Measurements from ENCODE around the gene MED13L.

Gene MED13L

DNA sequence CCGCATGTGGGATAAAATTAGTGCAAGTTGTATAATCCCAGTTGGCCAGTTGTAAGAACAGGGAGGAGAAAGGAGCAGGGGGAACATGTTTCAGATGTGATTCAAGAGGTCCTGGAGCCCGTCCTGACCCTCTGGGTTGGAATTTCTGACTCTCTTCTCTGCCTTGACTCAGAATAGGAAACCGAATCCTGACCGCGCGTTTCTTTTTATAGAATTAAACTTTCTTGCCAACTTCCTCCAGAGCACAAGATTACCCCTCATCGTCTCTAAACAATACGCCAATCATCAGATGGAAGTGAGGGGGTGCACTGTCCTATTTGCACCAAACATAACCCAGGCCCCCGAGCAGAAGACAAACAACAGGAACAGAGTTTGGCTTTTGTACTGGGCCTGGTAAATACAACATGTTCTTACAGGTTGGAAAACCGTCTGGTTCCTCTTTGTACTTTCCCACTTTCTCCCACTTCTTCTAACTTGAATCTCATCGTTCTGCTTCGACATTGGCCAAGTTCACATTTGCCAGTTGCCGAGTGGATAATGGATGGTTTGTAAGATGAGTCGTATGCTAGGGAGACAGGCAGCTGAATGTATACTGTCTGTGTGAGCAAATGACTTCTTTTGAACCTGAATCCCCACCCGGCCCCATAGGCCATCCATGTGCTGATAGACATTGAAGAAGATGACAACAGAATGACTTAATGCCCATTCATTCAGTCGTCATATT is 42.6 kb upstream of the MED13L start:
- no peaks in the 10 kb centered on the region for H3K36me3 ChIP-seq (ENCODE audit: control insufficient read depth in 4 of 4, insufficient read depth in 4 of 4, low read length in 3 of 4)
- H3K9me3 ChIP-seq (ENCODE audit: control extremely low read depth in 1 of 5, control insufficient read depth in 4 of 5, insufficient read depth in 2 of 5, low read depth in 1 of 5, low read length in 4 of 5), result no peaks in the 10 kb centered on the region
- WGBS (ENCODE audit: insufficient coverage), result 18% methylated on average over 10 of the region's 16 CpGs
- H3K27ac ChIP-seq (ENCODE audit: insufficient read depth in 1 of 2, low read depth in 1 of 2, low read length in 2 of 2, poor library complexity in 1 of 2, severe bottlenecking in 2 of 2), result peak overlapping the region in 1 of 2 experiments; percentile 60
- ChIA-PET CTCF (no interaction called here), POLR2A (interaction anchor here (0.6 to 0.7 kb wide), 3 partner anchors 17 to 42 kb away, joined by 3 to 5 read pairs (median 4); no protein-coding TSS in a partner anchor)
- peak overlapping the region in 6 of 7 experiments; percentile 5 to 59 (median 34) for H3K4me3 ChIP-seq (ENCODE audit: control insufficient read depth in 1 of 7, extremely low read depth in 1 of 7, insufficient read depth in 4 of 7, low read depth in 2 of 7, low read length in 6 of 7)
- peaks cover 18 to 49% (median 38%) of the 10 kb centered on the region in 4 experiments for H3K4me1 ChIP-seq (ENCODE audit: control extremely low read depth in 1 of 4, control insufficient read depth in 4 of 4, insufficient read depth in 4 of 4, low read length in 3 of 4)
- H3K27me3 ChIP-seq (replicated peaks in 2 of 5; ENCODE audit: control insufficient read depth in 4 of 5, insufficient read depth in 5 of 5, low read length in 4 of 5), result no peaks in the 10 kb centered on the region
- DNase-seq, result peak; percentile 28 to 82 (median 78)

DNA sequence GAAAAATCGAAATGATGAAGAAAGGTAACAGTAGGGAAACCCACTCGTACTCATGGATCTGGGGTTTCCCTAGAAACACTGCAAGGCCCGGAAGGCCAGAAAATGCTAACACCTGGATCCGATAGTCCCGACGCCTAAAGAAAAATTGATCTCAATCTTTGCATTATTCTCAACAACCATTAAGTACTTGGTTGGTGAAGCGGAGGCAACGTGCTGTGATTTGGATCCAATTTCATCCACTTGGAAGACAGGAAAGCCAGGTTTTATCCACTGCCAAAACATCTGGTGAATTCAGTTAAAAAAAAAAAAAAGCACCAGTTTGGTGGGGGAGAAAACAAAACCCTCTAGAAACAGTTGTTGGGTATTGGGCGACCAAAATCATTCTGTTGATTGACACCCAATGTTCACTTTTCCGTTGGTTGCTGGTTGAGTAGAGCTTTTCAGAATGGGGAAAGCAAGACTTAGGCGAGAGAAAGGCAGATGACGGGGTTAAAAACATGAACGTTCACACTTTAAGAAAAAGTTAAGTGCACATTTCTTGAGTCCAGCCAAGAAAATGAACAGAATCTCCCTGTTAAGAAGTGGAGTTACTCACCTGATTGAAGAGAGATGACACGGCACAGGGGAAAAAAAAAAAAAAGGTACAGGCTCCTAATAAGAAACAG is 41.9 kb upstream of the MED13L start:
- Histone ChIP-seq H3K27ac (ENCODE audit: insufficient read depth in 1 of 2, low read depth in 1 of 2, low read length in 2 of 2, poor library complexity in 1 of 2, severe bottlenecking in 2 of 2) (peak overlapping the region in 1 of 2 experiments; percentile 60), H3K4me1 (ENCODE audit: control extremely low read depth in 1 of 4, control insufficient read depth in 4 of 4, insufficient read depth in 4 of 4, low read length in 3 of 4) (peaks cover 14 to 48% (median 37%) of the 10 kb centered on the region in 4 experiments), H3K4me3 (ENCODE audit: control insufficient read depth in 1 of 7, extremely low read depth in 1 of 7, insufficient read depth in 4 of 7, low read depth in 2 of 7, low read length in 6 of 7) (peak overlapping the region in 6 of 7 experiments; percentile 5 to 59 (median 34)), H3K36me3 (ENCODE audit: control insufficient read depth in 4 of 4, insufficient read depth in 4 of 4, low read length in 3 of 4) (no peaks in the 10 kb centered on the region), H3K9me3 (ENCODE audit: control extremely low read depth in 1 of 5, control insufficient read depth in 4 of 5, insufficient read depth in 2 of 5, low read depth in 1 of 5, low read length in 4 of 5) (no peaks in the 10 kb centered on the region), H3K27me3 (replicated peaks in 2 of 5; ENCODE audit: control insufficient read depth in 4 of 5, insufficient read depth in 5 of 5, low read length in 4 of 5) (no peaks in the 10 kb centered on the region)
- 63% methylated on average over 13 of the region's 14 CpGs for WGBS (ENCODE audit: insufficient coverage)
- DNase-seq, result peak in 2 of 3 donors; percentile 39 to 54
- CTCF ChIA-PET, result no interaction called here
- POLR2A ChIA-PET, result interaction anchor here (0.6 to 0.7 kb wide), 2 partner anchors 32 to 41 kb away, joined by 4 to 5 read pairs; no protein-coding TSS in a partner anchor

DNA sequence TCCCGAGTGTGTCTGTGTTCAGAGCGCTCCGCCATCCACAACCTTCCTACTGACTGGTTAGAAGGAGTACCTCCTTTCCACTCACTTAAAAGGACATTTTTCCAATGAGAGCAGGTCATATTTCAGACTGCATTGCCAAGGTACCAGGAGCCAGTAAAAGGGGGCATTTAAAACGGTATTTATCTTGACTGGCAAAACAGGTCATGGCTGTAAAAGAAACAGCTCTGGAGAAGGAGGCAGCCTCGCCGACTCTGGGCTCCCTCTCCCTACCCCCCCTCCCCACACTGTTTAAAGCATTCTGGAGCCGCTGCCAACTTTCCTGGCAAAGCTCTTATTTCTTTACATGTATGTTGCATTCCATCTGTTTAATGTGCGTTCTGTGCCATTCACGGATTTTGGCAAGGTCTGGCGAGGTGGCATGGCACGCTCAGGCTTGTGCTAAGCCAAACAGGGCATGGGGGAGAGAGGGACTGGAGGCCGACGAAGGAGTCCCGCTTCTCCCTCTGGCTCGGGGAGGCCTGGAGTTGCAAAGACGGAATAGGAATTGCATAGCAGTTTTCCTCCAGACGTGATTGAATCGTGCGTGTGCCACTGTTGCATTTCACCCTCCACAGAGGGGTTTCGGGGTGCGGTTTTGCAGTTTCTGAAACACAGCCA is 41.2 kb upstream of the MED13L start:
- H3K4me1 ChIP-seq (ENCODE audit: control extremely low read depth in 1 of 4, control insufficient read depth in 4 of 4, insufficient read depth in 4 of 4, low read length in 3 of 4), result peaks cover 14 to 50% (median 40%) of the 10 kb centered on the region in 4 experiments
- ChIA-PET CTCF (interaction anchor here (1.7 kb wide), 1 partner anchor 36 kb away, joined by 5 read pairs; no protein-coding TSS in a partner anchor), POLR2A (no interaction called here)
- H3K27ac ChIP-seq (ENCODE audit: insufficient read depth in 1 of 2, low read depth in 1 of 2, low read length in 2 of 2, poor library complexity in 1 of 2, severe bottlenecking in 2 of 2), result no peak overlapping the region
- H3K27me3 ChIP-seq (replicated peaks in 2 of 5; ENCODE audit: control insufficient read depth in 4 of 5, insufficient read depth in 5 of 5, low read length in 4 of 5), result no peaks in the 10 kb centered on the region
- WGBS (ENCODE audit: insufficient coverage), result 93% methylated on average over 20 of the region's 21 CpGs
- no peaks in the 10 kb centered on the region for H3K9me3 ChIP-seq (ENCODE audit: control extremely low read depth in 1 of 5, control insufficient read depth in 4 of 5, insufficient read depth in 2 of 5, low read depth in 1 of 5, low read length in 4 of 5)
- DNase-seq, result no peak
- no peaks in the 10 kb centered on the region for H3K36me3 ChIP-seq (ENCODE audit: control insufficient read depth in 4 of 4, insufficient read depth in 4 of 4, low read length in 3 of 4)
- no peak overlapping the region for H3K4me3 ChIP-seq (ENCODE audit: control insufficient read depth in 1 of 7, extremely low read depth in 1 of 7, insufficient read depth in 4 of 7, low read depth in 2 of 7, low read length in 6 of 7)

DNA sequence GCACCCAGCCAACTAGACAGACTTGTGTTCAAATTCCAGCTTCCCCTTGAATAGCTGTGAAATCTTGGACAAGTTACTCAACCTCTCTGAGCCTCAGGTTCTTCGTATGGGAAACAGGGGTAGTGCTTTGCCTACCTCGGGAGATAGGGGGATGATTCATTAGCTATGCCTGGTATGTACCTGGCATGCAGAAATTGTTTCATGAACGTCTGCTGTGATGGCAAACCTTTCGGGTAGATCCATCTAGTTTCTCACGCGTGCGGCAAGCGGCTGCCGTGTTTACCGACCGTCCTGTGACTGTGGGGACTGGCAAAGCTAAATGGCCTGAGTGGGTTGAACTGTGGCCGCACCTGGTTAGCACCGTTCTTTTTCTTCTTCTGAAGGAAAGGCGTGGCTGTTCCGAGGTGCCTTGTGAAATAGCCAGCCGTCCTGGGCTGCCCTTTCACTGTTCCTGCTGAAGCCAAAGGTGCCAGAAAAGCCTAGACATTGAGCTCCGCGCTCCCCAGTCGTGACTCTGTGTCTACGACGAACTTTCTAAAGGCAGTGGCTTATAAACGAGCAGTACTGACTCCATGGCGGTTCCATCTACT is 40.6 kb upstream of the MED13L start:
- Histone ChIP-seq H3K4me1 (ENCODE audit: control extremely low read depth in 1 of 4, control insufficient read depth in 4 of 4, insufficient read depth in 4 of 4, low read length in 3 of 4) (peaks cover 14 to 46% (median 40%) of the 10 kb centered on the region in 4 experiments), H3K9me3 (ENCODE audit: control extremely low read depth in 1 of 5, control insufficient read depth in 4 of 5, insufficient read depth in 2 of 5, low read depth in 1 of 5, low read length in 4 of 5) (no peaks in the 10 kb centered on the region), H3K4me3 (ENCODE audit: control insufficient read depth in 1 of 7, extremely low read depth in 1 of 7, insufficient read depth in 4 of 7, low read depth in 2 of 7, low read length in 6 of 7) (no peak overlapping the region), H3K27ac (ENCODE audit: insufficient read depth in 1 of 2, low read depth in 1 of 2, low read length in 2 of 2, poor library complexity in 1 of 2, severe bottlenecking in 2 of 2) (no peak overlapping the region), H3K27me3 (replicated peaks in 2 of 5; ENCODE audit: control insufficient read depth in 4 of 5, insufficient read depth in 5 of 5, low read length in 4 of 5) (no peaks in the 10 kb centered on the region), H3K36me3 (ENCODE audit: control insufficient read depth in 4 of 4, insufficient read depth in 4 of 4, low read length in 3 of 4) (no peaks in the 10 kb centered on the region)
- CTCF ChIA-PET, result interaction anchor here (1.7 kb wide), 1 partner anchor 35 kb away, joined by 5 read pairs; no protein-coding TSS in a partner anchor
- no peak for DNase-seq
- POLR2A ChIA-PET, result interaction anchor here (0.5 kb wide), 1 partner anchor 42 kb away, joined by 3 read pairs; no protein-coding TSS in a partner anchor
- 95% methylated on average over 23 of the region's 23 CpGs for WGBS (ENCODE audit: insufficient coverage)

DNA sequence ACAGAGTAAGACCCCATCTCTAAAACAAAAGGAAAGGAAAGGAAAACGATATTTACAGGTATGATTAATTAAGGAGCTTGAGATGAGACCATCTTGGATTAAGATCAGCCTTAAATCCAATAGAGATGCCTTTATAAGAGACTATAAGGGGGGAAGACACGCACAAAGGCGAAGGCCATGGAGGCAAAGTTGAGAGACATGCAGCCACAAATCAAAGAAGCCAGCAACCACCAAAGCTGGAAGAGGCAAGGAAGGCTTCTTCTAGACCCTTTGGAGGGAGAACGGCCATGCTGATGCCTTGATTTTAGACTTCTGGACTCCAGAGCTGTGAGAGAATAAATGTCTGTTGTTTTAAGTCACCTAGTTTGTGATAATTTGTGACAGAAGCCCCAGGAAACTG is 39.6 kb upstream of the MED13L start:
- CTCF ChIA-PET, result interaction anchor here (1.3 to 1.7 kb wide), 2 partner anchors 9 to 34 kb away, joined by 3 to 5 read pairs; no protein-coding TSS in a partner anchor
- Histone ChIP-seq H3K27me3 (replicated peaks in 2 of 5; ENCODE audit: control insufficient read depth in 4 of 5, insufficient read depth in 5 of 5, low read length in 4 of 5) (no peaks in the 10 kb centered on the region), H3K36me3 (ENCODE audit: control insufficient read depth in 4 of 4, insufficient read depth in 4 of 4, low read length in 3 of 4) (no peaks in the 10 kb centered on the region), H3K4me3 (ENCODE audit: control insufficient read depth in 1 of 7, extremely low read depth in 1 of 7, insufficient read depth in 4 of 7, low read depth in 2 of 7, low read length in 6 of 7) (no peak overlapping the region), H3K4me1 (ENCODE audit: control extremely low read depth in 1 of 4, control insufficient read depth in 4 of 4, insufficient read depth in 4 of 4, low read length in 3 of 4) (peaks cover 14 to 46% (median 40%) of the 10 kb centered on the region in 4 experiments), H3K9me3 (ENCODE audit: control extremely low read depth in 1 of 5, control insufficient read depth in 4 of 5, insufficient read depth in 2 of 5, low read depth in 1 of 5, low read length in 4 of 5) (no peaks in the 10 kb centered on the region), H3K27ac (ENCODE audit: insufficient read depth in 1 of 2, low read depth in 1 of 2, low read length in 2 of 2, poor library complexity in 1 of 2, severe bottlenecking in 2 of 2) (no peak overlapping the region)
- POLR2A ChIA-PET, result no interaction called here
- DNase-seq, result no peak
- 97% methylated on average over 4 of the region's 4 CpGs for WGBS (ENCODE audit: insufficient coverage)

DNA sequence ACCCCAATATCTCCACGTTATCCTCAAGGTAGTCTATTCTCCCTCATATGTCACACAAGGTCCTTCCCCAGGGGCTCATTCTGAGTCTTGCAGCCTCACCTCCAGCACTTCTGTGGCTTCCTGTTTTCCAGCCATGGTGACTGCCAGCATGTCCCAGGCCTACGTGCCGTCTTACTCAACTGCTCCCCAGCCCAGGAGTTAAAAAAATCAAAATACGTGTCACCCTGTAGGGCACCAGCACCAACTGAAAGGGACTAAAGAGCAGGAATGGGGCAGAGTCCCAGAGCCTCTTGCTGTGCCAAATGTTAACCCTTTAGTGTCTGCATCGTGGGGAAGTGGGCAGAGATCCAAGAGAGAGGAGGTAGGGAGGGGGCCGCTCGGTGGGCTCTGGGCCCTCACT is 37.0 kb upstream of the MED13L start:
- Histone ChIP-seq H3K36me3 (ENCODE audit: control insufficient read depth in 4 of 4, insufficient read depth in 4 of 4, low read length in 3 of 4) (no peaks in the 10 kb centered on the region), H3K9me3 (ENCODE audit: control extremely low read depth in 1 of 5, control insufficient read depth in 4 of 5, insufficient read depth in 2 of 5, low read depth in 1 of 5, low read length in 4 of 5) (peaks cover 2 to 6% (median 2%) of the 10 kb centered on the region in 5 experiments), H3K4me3 (ENCODE audit: control insufficient read depth in 1 of 7, extremely low read depth in 1 of 7, insufficient read depth in 4 of 7, low read depth in 2 of 7, low read length in 6 of 7) (no peak overlapping the region), H3K27me3 (replicated peaks in 2 of 5; ENCODE audit: control insufficient read depth in 4 of 5, insufficient read depth in 5 of 5, low read length in 4 of 5) (no peaks in the 10 kb centered on the region), H3K4me1 (ENCODE audit: control extremely low read depth in 1 of 4, control insufficient read depth in 4 of 4, insufficient read depth in 4 of 4, low read length in 3 of 4) (peaks cover 11 to 29% (median 26%) of the 10 kb centered on the region in 4 experiments), H3K27ac (ENCODE audit: insufficient read depth in 1 of 2, low read depth in 1 of 2, low read length in 2 of 2, poor library complexity in 1 of 2, severe bottlenecking in 2 of 2) (no peak overlapping the region)
- 48% methylated on average over 5 of the region's 7 CpGs for WGBS (ENCODE audit: insufficient coverage)
- CTCF ChIA-PET, result interaction anchor here (1.4 to 1.5 kb wide), 2 partner anchors 11 kb away, joined by 3 read pairs; no protein-coding TSS in a partner anchor
- peak; percentile 29 to 84 (median 81) for DNase-seq
- POLR2A ChIA-PET, result no interaction called here

Data from common myeloid progenitor, CD34-positive (primary cell).